Measurements from ENCODE around the gene VSIG4. TPM values are rescaled to one million over a fixed set of nuclear protein-coding genes. Genes with fewer than 3 reads are reported as not detected.

Gene VSIG4
- total and polyA plus RNA-seq, 10 of the 15 experiments (the other 5 are each of a cell fraction or from before 2014, with no cell fraction given), result 0.05 to 0.36 TPM; not detected in 8

- TF ChIP-seq GATAD2B (conservative IDR thresholded peaks at IDR 0.05; ENCODE audit: low read depth) (no peak), CREM (IDR thresholded peaks at IDR 0.05; ENCODE audit: low read depth) (no peak), SREBF1 (IDR thresholded peaks at IDR 0.05; ENCODE audit: low read length) (no peak)
These were observed 40.2 kb downstream of the VSIG4 start (continued) for GRCh38 chrX:65999563-66000148.

GRCh38 chrX:65999029-65999562 is 40.8 kb downstream of the VSIG4 start:
- Histone ChIP-seq H4K20me1 (ENCODE audit: control insufficient read depth, insufficient read depth) (no peaks in the 10 kb centered on the region), H3K79me2 (ENCODE audit: control insufficient read depth, insufficient read depth, low read length) (no peaks in the 10 kb centered on the region), H3K36me3 (ENCODE audit: control insufficient read depth in 2 of 2, insufficient read depth in 2 of 2, low read length in 1 of 2) (no peaks in the 10 kb centered on the region), H3K4me1 (ENCODE audit: control insufficient read depth, insufficient read depth, low read length) (peaks cover 4% of the 10 kb centered on the region), H2AFZ (ENCODE audit: control insufficient read depth, low read depth, low read length) (no peak overlapping the region), H3K4me3 (no peak overlapping the region), H3K9me3 (replicated peaks; ENCODE audit: control insufficient read depth, insufficient read depth, low read length) (no peaks in the 10 kb centered on the region), H3K27me3 (replicated peaks in 1 of 2; ENCODE audit: control insufficient read depth in 2 of 2, insufficient read depth in 2 of 2, low read length in 1 of 2) (no peaks in the 10 kb centered on the region), H3K27ac (ENCODE audit: control insufficient read depth, insufficient read depth) (no peak overlapping the region), H3K9ac (ENCODE audit: control insufficient read depth, insufficient read depth, low read length) (no peak overlapping the region), H3K4me2 (ENCODE audit: control insufficient read depth, insufficient read depth) (no peak overlapping the region)
- ChIA-PET RAD21 (ENCODE audit: unreplicated experiment) (interaction anchor here (0.6 to 3.7 kb wide), 3 partner anchors 16 to 164 kb away, joined by 3 to 14 read pairs (median 3); no protein-coding TSS in a partner anchor), SMC1A (ENCODE audit: uncharacterized antibody, unreplicated experiment) (interaction anchor here (0.7 to 1.6 kb wide), 8 partner anchors 13 to 402 kb away, joined by 3 to 5 read pairs (median 3); no protein-coding TSS in a partner anchor), POLR2A (interaction anchor here (1.0 kb wide), 1 partner anchor 16 kb away, joined by 4 read pairs; no protein-coding TSS in a partner anchor), CTCF (interaction anchor here (1.0 to 1.2 kb wide), 2 partner anchors 9 to 17 kb away, joined by 3 to 5 read pairs; no protein-coding TSS in a partner anchor)
- in situ Hi-C loops (cut with MboI) (no loop called here), intact Hi-C loops (cut with micrococcal nuclease; ENCODE audit: unreplicated experiment) (no loop called here)
- ATAC-seq (no peak), DNase-seq (ENCODE audit: low read depth, low spot score) (no peak), FAIRE-seq (no peak)
- 53% methylated on average over 2 of the region's 3 CpGs for WGBS (ENCODE audit: insufficient coverage, insufficient replicate concordance, low lambda C conversion rate, missing lambda C conversion rate)
- TF ChIP-seq JUNB (IDR thresholded peaks at IDR 0.05) (no peak), E2F4 (IDR thresholded peaks at IDR 0.05; ENCODE audit: low read depth, low read length) (no peak), CBX3 (IDR thresholded peaks at IDR 0.05; ENCODE audit: borderline replicate concordance, low read depth) (no peak), ELK1 (IDR thresholded peaks at IDR 0.05; ENCODE audit: low read depth, low read length) (no peak)
- no TSS peak for BruUV-seq (replicated peaks)

Measured in GM12878 (cell line).